GM19240 (cell line): ENCODE results near the gene LYPD1.

Experiments
- DNase-seq: peaks from one replicate; pipeline ENCODE4 v3.0.0; 2011; ENCODE audit warnings: low spot score; ENCODE audit not compliant: insufficient read length

Gene LYPD1

DNA sequence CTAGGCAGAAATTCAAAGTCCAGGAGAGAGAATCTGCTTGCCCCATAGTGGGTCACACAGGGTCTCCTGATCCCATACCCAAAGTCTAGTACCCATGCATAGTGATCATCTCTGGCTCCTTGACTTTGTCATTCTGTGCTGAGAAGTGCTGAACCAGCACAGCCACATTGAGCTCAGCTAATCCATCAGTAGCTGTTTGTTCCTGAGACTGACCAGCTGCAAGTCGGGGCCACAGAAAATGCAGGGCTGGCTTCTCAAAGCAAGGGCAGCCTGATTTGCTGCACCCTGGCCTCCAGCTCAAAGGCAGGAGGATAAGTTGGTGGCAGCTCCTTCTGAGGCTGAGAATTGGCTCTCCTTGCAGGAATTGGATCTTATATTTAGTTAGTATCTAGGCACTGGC, 72.2 kb downstream of the LYPD1 start:
- no peak for DNase-seq

DNA sequence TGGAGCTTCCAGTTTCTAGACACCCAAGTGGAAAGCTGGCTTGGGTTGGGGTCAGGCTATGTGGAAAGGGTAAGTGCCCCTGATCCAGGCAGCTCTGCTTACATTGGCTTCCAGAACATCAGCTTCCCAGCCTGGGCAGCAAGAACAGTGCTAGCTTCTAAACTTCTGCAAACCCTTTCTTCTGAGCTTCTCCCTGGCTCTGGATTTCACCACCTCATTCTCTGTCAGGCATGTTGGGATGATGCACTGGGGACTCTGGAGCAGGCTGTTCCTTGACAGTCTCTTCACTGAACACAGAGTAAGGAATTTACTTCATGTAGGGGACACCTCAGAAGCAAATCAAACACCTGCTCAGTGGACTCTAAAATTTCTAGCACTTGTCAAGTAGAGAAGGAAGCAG, 72.8 kb downstream of the LYPD1 start:
- no peak for DNase-seq

GRCh38 chr2:132595693-132596092, 74.3 kb downstream of the LYPD1 start:
- DNase-seq = no peak

DNA sequence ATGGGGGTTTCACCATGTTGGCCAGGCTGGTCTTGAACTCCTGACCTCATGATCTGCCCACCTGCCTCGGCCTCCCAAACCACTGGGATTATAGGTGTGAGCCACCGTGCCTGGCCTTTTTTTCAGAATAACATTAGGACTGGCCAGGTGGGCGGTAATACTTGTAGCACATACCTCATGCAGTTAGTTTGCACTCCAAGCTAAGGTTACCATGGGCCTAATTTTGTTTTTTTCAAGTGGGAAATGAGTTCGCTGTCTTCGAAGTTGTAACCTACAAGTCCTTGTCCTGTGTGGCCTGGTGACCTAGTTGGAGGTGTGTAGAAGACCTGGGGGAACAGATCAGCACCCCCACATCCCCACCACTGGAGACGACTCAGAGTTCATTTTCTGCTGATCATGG, 74.8 kb downstream of the LYPD1 start:
- DNase-seq = no peak
